ENCODE measurements around the gene TMEM131. TPM values are rescaled to one million over a fixed set of nuclear protein-coding genes. Genes with fewer than 3 reads are reported as not detected.

TMEM131 gene
- total RNA-seq, 1 experiment from 2014 or later = 21.9 TPM

DNA sequence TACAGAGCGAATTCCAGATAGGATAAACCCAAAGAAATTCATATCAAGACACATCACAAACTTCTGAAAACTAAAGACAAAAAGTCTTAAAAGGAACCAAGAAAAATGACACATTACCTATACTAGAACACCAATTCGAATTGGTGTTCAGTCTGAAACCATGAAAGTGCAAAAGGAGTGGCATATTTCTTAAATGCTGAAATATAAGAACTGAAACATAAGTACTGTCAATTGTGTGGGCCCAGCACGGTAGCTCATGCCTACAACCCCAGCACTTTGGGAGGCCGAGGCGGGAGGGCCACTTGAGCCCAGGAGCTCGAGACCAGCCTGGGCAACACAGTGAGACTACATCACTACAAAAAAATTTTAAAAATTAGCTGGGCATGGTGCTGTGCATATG lies 43.4 kb downstream of the TMEM131 start (continued):
- TF ChIP-seq ZNF532 (CRISPR knock-in tag; IDR thresholded peaks at IDR 0.05; ENCODE audit: borderline replicate concordance) (no peak), TCF7 (CRISPR knock-in tag; IDR thresholded peaks at IDR 0.05; ENCODE audit: low read depth) (no peak), SMAD3 (CRISPR knock-in tag; IDR thresholded peaks at IDR 0.05; ENCODE audit: borderline replicate concordance) (no peak), GTF2I (CRISPR knock-in tag; conservative IDR thresholded peaks at IDR 0.05) (no peak), HMGA2 (CRISPR knock-in tag; IDR thresholded peaks at IDR 0.05) (no peak)
- TF ChIP-seq, protein P1, sequence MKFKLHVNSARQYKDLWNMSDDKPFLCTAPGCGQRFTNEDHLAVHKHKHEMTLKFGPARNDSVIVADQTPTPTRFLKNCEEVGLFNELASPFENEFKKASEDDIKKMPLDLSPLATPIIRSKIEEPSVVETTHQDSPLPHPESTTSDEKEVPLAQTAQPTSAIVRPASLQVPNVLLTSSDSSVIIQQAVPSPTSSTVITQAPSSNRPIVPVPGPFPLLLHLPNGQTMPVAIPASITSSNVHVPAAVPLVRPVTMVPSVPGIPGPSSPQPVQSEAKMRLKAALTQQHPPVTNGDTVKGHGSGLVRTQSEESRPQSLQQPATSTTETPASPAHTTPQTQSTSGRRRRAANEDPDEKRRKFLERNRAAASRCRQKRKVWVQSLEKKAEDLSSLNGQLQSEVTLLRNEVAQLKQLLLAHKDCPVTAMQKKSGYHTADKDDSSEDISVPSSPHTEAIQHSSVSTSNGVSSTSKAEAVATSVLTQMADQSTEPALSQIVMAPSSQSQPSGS (CRISPR knock-in tag; IDR thresholded peaks at IDR 0.05; ENCODE audit: borderline replicate concordance, low read depth) = no peak

GRCh38 chr2:97951155-97951680 lies 44.5 kb downstream of the TMEM131 start:
- POLR2A ChIA-PET = interaction anchor here (0.5 kb wide), 1 partner anchor 121 kb away, joined by 8 read pairs; no protein-coding TSS in a partner anchor
- H3K4me3 Mint-ChIP-seq = no peak overlapping the region
- peaks cover 5% of the 10 kb centered on the region for H3K36me3 Mint-ChIP-seq
- peaks cover 5% of the 10 kb centered on the region for H3K9me3 Mint-ChIP-seq
- peaks cover 19% of the 10 kb centered on the region for H3K4me1 Mint-ChIP-seq
- TF ChIP-seq NR2C2 (CRISPR knock-in tag; IDR thresholded peaks at IDR 0.05) (no peak), SMAD4 (CRISPR knock-in tag; IDR thresholded peaks at IDR 0.05) (no peak), SMAD3 (CRISPR knock-in tag; IDR thresholded peaks at IDR 0.05; ENCODE audit: borderline replicate concordance) (no peak), ZNF138 (CRISPR knock-in tag; conservative IDR thresholded peaks at IDR 0.05) (no peak), ETV6 (CRISPR knock-in tag; IDR thresholded peaks at IDR 0.05) (no peak), ZNF317 (CRISPR knock-in tag; IDR thresholded peaks at IDR 0.05; ENCODE audit: borderline replicate concordance, low read depth) (no peak), TEAD4 (CRISPR knock-in tag; IDR thresholded peaks at IDR 0.05) (no peak), ZNF263 (CRISPR knock-in tag; IDR thresholded peaks at IDR 0.05; ENCODE audit: low read depth) (no peak), TEAD1 (CRISPR knock-in tag; IDR thresholded peaks at IDR 0.05) (no peak), E2F1 (CRISPR knock-in tag; IDR thresholded peaks at IDR 0.05) (no peak), USF2 (CRISPR knock-in tag; IDR thresholded peaks at IDR 0.05) (no peak), ZNF416 (CRISPR knock-in tag; IDR thresholded peaks at IDR 0.05) (no peak)
- CTCF ChIA-PET = interaction anchor here (1.1 kb wide), 1 partner anchor 177 kb away, joined by 3 read pairs; no protein-coding TSS in a partner anchor
- DNase-seq (ENCODE audit: low spot score) (no peak), ATAC-seq (no peak)
- H3K27ac Mint-ChIP-seq = no peak overlapping the region
- no peaks in the 10 kb centered on the region for H3K27me3 Mint-ChIP-seq (ENCODE audit: low read depth)

Data from WTC11 (cell line).